HepG2 (cell line): ENCODE results near the gene AFF1. TPM values are rescaled to one million over a fixed set of nuclear protein-coding genes. Genes with fewer than 3 reads are reported as not detected.

Source experiments
- BRCA1 ChIP-seq: sonication (generic); formaldehyde crosslinking; IDR thresholded peaks from 2 replicates; pipeline ENCODE4 v1.4.0; 2020; ENCODE audit warnings: missing genetic modification reagents
- ERF ChIP-seq: IDR thresholded peaks from 2 replicates; pipeline ENCODE4 v1.6.1; 2018; ENCODE audit warnings: missing biosample characterization, missing genetic modification reagents
- HNRNPH1 ChIP-seq: fragments of 200-400 bp; formaldehyde crosslinking; optimal IDR thresholded peaks from 2 replicates; pipeline ENCODE3; 2017; ENCODE audit warnings: mild to moderate bottlenecking, low read depth, low read length
- HOXA3 ChIP-seq: sonication (generic); formaldehyde crosslinking; IDR thresholded peaks from 2 replicates; pipeline ENCODE4 v1.5.0; 2020; ENCODE audit warnings: missing genetic modification reagents
- MED8 ChIP-seq: sonication (generic); formaldehyde crosslinking; IDR thresholded peaks from 2 replicates; pipeline ENCODE4 v1.8.1; 2023; ENCODE audit warnings: mild to moderate bottlenecking, missing genetic modification reagents; ENCODE audit not compliant: insufficient replicate concordance
- REPIN1 ChIP-seq: sonication (generic); formaldehyde crosslinking; IDR thresholded peaks from 2 replicates; pipeline ENCODE4 v1.8.0; 2022; ENCODE audit warnings: missing genetic modification reagents, low read depth, mild to moderate bottlenecking, borderline replicate concordance
- ZNF10 ChIP-seq: sonication (generic); formaldehyde crosslinking; IDR thresholded peaks from 2 replicates; pipeline ENCODE4 v1.4.0; 2020; ENCODE audit warnings: mild to moderate bottlenecking, low read depth, missing genetic modification reagents, borderline replicate concordance
- ZNF207 ChIP-seq: fragments of 450-650 bp; IDR thresholded peaks from 2 replicates; pipeline ENCODE4 v1.6.1; 2016; ENCODE audit warnings: antibody characterized with exemption, borderline replicate concordance
- ZNF296 ChIP-seq: sonication (generic); formaldehyde crosslinking; conservative IDR thresholded peaks from 2 replicates; pipeline ENCODE4 v1.5.0; 2020; ENCODE audit warnings: mild to moderate bottlenecking, missing genetic modification reagents
- ZNF501 ChIP-seq: sonication (generic); formaldehyde crosslinking; IDR thresholded peaks from 2 replicates; pipeline ENCODE4 v1.5.1; 2020; ENCODE audit warnings: mild to moderate bottlenecking, moderate library complexity, missing genetic modification reagents
- polyA plus RNA-seq, 8 experiments: library from polyadenylated mRNA; depleted of rRNA in 3 of 8; stranded (reverse) in 7 of 8; unstranded in 1 of 8; fragments of >200 nt; fragmentation: Illumina TruSeq in 4 of 8; extraction: Trizol in 4 of 8; gene quantifications; 2 replicates each; pipeline versions ENCODE4 v1.2.1 to v1.2.3, GENCODE V29; 2011 to 2016; ENCODE audit warnings: low read depth in 4 of 8, missing spikeins in 1 of 8, mixed read lengths in 1 of 8; ENCODE audit not compliant: insufficient read depth in 1 of 8
- total RNA-seq, 5 experiments: library from RNA; depleted of rRNA; stranded (reverse); fragments of >200 nt; fragmentation: Illumina TruSeq; extraction: Trizol; gene quantifications; 2 replicates each; pipeline ENCODE4 v1.2.3, GENCODE V29; 2016; ENCODE audit warnings: low read depth in 1 of 5
- TF ChIP-seq, protein P1 (sequence below): sonication (generic); formaldehyde crosslinking; IDR thresholded peaks from 2 replicates; pipeline ENCODE4 v1.5.0; 2020; ENCODE audit warnings: missing genetic modification reagents
- TF ChIP-seq, protein P2 (sequence below): sonication (generic); formaldehyde crosslinking; IDR thresholded peaks from 2 replicates; pipeline ENCODE4 v1.9.0; 2022; ENCODE audit warnings: missing genetic modification reagents, mild to moderate bottlenecking, borderline replicate concordance
- TF ChIP-seq, protein P3 (sequence below): sonication (generic); formaldehyde crosslinking; IDR thresholded peaks from 2 replicates; pipeline ENCODE4 v1.5.1; 2020; ENCODE audit warnings: mild to moderate bottlenecking, missing genetic modification reagents
- TF ChIP-seq, protein P4 (sequence below), 2 experiments: sonication (generic) in 1 of 2; formaldehyde crosslinking in 1 of 2; IDR thresholded peaks; 2 replicates each; pipeline versions ENCODE4 v1.6.1 to v1.9.0; 2014 to 2022; ENCODE audit warnings: antibody characterized with exemption in 1 of 2, borderline replicate concordance in 1 of 2, inconsistent platforms in 1 of 2, low read depth in 1 of 2, missing genetic modification reagents in 1 of 2

Gene AFF1
- total and polyA plus RNA-seq, 2 of the 13 experiments (the other 11 are each of a cell fraction or from before 2014, with no cell fraction given) = 15.5 to 15.9 TPM

DNA sequence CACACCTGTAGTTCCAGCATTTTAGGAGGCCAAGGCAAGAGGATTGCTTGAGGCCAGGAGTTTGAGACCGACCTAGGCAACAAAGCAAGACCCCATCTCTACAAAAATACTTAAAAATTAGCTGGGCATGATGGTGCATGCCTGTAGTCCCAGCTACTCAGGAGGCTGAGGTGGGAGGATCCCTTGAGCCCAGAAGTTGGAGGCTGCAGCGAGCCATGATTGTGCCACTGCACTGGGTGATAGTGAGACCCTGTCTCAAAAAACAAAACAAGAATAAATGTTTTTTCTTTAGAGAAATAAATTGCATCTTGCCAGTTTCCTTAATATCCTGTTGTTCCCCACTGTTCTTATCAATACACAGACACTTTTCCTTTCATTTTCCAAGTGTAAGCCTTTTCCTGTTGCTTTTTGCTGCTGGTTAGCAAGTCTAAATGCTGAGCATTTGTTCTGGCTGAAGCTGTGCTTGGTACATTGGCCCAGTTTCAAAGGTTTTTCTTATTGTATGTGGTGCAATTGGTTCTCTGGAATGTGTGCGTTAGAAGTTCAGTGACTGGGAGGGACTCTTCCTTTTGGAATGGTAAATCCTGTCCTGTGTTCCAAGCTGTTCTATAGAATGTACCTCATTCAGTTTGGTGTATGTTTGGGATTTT lies 98.2 kb downstream of the AFF1 start (continued):
- TF ChIP-seq HNRNPH1 = no peak
- no peak for TF ChIP-seq BRCA1 (CRISPR knock-in tag)
- TF ChIP-seq, protein P1, sequence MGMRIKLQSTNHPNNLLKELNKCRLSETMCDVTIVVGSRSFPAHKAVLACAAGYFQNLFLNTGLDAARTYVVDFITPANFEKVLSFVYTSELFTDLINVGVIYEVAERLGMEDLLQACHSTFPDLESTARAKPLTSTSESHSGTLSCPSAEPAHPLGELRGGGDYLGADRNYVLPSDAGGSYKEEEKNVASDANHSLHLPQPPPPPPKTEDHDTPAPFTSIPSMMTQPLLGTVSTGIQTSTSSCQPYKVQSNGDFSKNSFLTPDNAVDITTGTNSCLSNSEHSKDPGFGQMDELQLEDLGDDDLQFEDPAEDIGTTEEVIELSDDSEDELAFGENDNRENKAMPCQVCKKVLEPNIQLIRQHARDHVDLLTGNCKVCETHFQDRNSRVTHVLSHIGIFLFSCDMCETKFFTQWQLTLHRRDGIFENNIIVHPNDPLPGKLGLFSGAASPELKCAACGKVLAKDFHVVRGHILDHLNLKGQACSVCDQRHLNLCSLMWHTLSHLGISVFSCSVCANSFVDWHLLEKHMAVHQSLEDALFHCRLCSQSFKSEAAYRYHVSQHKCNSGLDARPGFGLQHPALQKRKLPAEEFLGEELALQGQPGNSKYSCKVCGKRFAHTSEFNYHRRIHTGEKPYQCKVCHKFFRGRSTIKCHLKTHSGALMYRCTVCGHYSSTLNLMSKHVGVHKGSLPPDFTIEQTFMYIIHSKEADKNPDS = no peak
- no peak for TF ChIP-seq ZNF501 (CRISPR knock-in tag)
- TF ChIP-seq, protein P2, sequence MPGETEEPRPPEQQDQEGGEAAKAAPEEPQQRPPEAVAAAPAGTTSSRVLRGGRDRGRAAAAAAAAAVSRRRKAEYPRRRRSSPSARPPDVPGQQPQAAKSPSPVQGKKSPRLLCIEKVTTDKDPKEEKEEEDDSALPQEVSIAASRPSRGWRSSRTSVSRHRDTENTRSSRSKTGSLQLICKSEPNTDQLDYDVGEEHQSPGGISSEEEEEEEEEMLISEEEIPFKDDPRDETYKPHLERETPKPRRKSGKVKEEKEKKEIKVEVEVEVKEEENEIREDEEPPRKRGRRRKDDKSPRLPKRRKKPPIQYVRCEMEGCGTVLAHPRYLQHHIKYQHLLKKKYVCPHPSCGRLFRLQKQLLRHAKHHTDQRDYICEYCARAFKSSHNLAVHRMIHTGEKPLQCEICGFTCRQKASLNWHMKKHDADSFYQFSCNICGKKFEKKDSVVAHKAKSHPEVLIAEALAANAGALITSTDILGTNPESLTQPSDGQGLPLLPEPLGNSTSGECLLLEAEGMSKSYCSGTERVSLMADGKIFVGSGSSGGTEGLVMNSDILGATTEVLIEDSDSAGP (CRISPR knock-in tag) = no peak
- TF ChIP-seq ZNF296 = no peak
- no peak for TF ChIP-seq ERF (CRISPR knock-in tag)
- TF ChIP-seq ZNF207 = no peak
- no peak for TF ChIP-seq ZNF10 (CRISPR knock-in tag)
- no peak for TF ChIP-seq MED8 (CRISPR knock-in tag)
- TF ChIP-seq, protein P3, sequence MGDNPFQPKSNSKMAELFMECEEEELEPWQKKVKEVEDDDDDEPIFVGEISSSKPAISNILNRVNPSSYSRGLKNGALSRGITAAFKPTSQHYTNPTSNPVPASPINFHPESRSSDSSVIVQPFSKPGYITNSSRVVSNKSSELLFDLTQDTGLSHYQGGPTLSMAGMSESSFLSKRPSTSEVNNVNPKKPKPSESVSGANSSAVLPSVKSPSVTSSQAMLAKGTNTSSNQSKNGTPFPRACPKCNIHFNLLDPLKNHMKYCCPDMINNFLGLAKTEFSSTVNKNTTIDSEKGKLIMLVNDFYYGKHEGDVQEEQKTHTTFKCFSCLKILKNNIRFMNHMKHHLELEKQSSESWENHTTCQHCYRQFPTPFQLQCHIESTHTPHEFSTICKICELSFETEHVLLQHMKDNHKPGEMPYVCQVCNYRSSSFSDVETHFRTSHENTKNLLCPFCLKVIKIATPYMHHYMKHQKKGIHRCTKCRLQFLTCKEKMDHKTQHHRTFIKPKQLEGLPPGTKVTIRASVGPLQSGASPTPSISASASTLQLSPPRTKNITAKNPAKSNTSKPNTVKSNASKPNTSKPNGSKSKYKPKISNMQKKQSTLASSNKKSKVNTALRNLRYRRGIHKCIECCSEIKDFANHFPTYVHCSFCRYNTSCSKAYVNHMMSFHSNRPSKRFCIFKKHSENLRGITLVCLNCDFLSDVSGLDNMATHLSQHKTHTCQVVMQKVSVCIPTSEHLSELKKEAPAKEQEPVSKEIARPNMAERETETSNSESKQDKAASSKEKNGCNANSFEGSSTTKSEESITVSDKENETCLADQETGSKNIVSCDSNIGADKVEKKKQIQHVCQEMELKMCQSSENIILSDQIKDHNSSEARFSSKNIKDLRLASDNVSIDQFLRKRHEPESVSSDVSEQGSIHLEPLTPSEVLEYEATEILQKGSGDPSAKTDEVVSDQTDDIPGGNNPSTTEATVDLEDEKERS (CRISPR knock-in tag) = no peak
- TF ChIP-seq, protein P4, sequence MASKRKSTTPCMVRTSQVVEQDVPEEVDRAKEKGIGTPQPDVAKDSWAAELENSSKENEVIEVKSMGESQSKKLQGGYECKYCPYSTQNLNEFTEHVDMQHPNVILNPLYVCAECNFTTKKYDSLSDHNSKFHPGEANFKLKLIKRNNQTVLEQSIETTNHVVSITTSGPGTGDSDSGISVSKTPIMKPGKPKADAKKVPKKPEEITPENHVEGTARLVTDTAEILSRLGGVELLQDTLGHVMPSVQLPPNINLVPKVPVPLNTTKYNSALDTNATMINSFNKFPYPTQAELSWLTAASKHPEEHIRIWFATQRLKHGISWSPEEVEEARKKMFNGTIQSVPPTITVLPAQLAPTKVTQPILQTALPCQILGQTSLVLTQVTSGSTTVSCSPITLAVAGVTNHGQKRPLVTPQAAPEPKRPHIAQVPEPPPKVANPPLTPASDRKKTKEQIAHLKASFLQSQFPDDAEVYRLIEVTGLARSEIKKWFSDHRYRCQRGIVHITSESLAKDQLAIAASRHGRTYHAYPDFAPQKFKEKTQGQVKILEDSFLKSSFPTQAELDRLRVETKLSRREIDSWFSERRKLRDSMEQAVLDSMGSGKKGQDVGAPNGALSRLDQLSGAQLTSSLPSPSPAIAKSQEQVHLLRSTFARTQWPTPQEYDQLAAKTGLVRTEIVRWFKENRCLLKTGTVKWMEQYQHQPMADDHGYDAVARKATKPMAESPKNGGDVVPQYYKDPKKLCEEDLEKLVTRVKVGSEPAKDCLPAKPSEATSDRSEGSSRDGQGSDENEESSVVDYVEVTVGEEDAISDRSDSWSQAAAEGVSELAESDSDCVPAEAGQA (IDR thresholded peaks at IDR 0.05; ENCODE audit: low read depth) = no peak
- TF ChIP-seq, protein P4 (CRISPR knock-in tag; IDR thresholded peaks at IDR 0.05; ENCODE audit: borderline replicate concordance) = no peak
- no peak for TF ChIP-seq HOXA3 (CRISPR knock-in tag)
- 0 out of 2 replicates have a peak, but pooled peaks have one; percentile 24 for TF ChIP-seq REPIN1 (CRISPR knock-in tag)
